Ammon's horn (tissue), 1 donor: ENCODE data around the gene BCAS1.
"Not testable (repeated sequence)": the region's sequence is repeated elsewhere in the genome, so short reads cannot be mapped to it uniquely, and the experiment has no call there.

Experiments
- DNase-seq: peaks from one replicate; pipeline ENCODE4 v3.0.0-alpha.2; 2016; ENCODE audit warnings: low spot score

BCAS1 gene

DNA sequence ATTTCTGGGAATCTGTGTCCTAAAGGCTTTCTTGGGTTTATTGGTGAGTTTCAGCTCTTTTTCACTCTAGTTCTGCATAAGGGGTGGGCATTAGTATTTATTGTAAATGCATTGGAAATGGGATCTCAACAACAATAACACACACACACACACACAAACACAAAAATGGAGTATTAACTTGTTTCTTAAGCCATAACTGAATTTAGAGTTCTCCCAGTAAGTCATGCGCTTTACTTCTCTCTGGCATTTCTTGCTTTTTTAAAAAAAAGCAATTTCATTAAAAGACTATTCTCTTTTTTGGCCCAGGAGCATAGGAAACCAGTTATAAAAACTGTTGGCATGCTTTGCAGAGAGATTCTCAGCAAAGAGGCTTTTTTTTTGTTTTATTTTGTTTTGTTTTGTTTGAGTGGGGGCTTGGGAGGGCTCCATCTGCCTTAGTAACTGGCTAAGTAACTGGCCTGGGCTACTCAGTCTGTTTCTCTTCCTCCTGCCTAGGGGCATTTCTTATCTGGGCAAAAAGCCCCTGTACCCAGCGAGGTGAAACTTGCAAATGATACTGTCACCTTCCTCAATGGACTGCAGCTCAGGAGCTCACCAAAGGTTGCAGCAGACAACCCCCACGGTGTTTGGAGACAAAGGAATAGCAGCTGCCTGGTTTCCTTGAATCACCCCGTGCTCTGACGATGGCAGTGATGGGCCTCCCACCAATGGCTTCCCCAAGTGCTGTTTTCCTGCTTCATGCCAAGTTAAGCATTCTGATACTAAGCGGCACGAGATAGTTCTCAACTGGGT is 128.5 kb downstream of the BCAS1 start:
- DNase-seq: no peak

DNA sequence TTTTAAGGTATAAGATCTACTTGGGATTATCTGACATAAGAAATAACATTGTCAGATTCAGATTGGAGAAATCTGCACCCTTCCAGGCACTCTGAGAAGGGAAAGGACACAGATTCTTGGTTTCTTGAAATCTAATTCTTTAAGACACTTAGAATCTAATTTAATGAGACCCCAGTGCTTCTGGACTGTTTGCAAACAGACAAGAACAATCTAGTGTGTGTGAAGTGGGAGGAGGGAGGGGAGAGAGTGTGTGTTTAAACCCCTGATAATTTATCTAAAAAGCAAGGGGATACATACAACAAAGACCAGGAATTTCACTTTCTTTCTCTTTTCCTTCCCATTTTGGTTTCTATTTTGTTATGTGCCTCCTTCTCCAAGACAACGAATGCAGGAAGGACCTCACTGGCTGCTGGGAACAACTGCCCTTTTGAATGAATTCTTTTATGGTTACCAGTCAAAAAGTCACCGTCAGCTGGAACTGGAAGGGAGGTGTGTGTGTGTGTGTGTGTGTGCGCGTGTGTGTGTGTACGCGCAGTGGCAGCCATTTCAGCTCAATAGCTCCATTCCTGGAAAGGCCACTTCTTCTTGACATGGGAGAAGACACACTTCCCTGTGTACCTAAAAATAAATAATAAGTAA is 129.4 kb downstream of the BCAS1 start:
- DNase-seq: peak; percentile 45

DNA sequence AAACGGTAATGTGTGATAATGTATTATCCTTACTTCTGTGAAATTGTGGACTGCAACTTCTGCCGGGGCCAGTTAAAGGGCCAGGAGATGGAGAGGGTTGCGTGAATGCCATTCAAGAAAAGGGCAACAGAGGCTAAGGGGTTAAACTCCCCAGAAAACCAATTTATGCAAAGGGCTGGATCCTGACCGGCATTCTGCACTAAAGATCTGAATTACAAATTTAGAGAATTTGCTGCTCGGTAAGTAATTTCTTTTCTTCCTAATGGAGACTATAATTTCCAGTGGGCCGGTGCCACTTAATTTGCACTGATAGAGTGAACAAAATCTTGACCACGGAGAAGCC is 130.1 kb downstream of the BCAS1 start:
- no peak for DNase-seq

DNA sequence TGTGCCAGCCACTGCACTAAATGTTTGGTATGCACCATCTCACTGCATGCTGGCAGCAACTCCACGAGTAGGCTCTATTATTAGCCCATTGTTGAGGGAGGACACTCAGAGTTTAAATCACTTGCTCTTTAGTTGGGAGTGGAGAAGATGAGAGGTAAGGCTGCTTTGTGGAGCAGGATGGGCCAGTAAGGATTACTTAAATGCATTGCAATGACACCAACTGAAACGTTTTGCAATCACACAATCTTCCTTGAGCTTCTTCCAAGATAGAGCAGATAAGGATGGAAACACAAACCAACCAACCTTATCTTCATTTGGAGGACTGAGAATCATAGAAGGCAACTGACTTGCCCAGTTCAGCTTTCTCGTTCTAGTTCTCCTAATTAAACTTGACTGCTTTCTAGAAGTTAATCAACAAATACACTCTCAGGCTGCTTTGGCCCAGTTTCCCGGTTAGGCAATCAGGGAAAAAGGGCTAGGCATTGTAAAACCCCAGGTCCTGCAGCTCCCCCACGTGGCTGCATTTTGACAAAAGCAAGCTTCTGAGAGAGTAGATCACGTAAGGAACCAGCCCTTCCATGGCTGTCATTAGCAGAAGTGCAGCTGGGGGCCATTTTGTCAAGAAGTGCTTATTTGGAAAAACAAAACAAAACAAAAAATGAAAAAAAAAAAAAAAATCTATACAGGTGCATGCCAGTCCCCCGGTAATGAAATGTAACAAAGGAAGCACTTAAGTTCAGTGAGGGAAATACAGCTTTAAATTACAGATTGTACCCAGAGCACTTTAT is 130.6 kb downstream of the BCAS1 start:
- peak; percentile 91 for DNase-seq

DNA sequence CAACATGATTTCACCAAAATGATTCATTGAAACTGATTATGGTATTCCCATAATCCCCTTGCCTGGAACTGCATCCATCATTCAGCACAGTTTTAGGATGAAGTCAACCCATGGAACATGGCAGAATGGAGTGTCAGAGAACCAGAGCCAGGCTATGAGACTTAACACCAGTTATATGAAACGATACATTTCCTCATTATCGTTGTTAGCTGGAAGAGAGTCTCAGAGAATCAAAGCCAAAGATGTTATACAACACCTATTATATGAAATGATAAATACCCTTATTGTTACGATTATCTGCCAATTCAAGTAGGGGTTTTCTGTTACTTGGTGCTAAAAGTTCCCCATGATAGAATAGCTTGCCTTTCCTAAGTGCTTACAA is 131.2 kb downstream of the BCAS1 start:
- DNase-seq: no peak

DNA sequence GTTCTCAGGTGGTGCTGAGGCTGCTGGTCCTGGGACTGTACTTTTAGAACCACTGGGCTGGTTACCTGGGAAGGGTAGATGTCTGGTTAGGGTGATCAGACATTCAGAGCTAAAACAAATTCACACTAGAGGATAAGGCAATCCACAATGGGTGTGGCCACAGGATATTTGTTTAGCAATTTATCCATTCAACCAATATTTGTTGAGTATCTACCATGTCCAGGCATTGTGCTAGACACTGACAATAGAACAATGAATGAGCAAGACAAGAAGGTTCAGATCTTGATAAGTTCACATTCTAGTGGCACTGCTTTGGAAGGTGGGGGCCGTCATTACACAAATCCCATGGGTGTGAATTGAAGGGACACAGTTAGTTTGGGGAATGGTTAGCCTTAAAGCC is 131.7 kb downstream of the BCAS1 start:
- DNase-seq: no peak

DNA sequence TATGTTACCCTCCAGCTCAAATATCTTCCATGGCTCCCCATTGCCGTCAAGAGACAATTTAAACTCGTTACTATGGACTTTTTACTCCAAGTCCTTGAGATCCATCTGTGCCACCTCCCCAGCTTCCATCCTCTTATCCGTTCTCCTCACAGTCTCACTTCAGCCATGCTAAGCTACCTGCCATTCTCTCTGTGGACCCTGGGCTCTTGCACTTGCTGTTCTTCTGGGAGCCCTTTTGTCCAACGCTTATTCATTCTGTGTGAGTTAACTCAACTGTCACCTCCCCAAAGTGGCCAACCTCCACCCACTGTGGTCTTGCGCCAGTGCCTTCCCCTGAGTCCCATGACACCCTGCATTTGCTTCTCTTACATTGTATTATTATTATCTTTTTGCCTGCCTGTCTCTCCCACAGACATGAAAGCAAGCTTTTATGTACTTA is 132.4 kb downstream of the BCAS1 start:
- no peak for DNase-seq

DNA sequence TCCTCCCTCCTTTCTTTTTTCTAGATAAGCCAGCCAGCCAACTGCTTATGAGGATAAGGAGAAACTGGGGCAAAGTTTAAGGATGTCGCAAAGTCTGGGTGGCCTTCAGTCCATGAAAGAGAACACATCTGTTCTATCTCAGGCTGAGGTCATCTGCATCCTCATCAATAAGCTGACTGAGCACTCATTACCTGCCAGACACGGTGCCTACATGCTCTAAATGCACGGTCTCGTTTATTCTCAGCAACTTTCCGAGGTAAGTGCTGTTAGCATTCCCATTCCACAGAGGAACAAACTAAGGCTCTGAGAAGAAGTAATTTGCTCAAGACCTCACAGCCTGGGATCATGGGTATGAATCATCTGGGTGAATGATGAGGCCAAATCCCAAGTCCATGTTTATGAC is 133.1 kb downstream of the BCAS1 start:
- DNase-seq: no peak

DNA sequence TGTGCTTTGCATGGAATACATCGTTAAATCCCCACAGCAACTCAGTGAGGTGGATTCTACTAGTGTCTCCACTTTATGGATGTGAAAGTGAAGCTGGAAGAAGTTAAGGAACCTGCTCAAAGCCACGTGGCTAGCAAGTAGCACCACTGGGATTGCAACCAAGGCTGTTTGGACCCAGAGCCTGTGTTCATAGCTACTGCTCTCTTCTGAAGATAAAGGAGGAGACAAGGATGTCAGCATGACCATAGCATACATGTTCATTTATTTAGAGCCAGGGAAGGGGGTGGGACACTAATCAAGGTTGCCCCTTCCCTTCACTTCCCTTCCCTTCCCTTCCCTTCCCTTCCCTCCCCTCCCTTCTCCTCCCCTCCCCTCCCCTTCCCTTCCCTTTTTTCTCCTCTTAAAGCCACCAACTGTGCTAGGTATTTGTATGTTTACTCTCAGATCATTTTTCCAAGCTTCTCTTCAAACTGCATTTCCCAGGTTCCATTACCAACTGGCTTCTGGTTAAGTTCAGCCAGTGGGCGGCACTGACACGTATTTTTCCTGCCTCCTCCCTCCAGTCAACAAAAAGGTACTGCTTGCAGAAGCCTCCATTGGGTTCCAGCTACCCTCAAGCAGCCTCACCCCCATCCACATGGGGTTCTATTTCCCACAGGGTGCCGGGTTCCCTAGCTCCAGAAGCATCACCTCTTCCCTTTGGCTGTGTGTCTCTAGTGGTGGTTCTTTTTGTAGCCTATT is 134.9 kb downstream of the BCAS1 start:
- peak; percentile 42 for DNase-seq

DNA sequence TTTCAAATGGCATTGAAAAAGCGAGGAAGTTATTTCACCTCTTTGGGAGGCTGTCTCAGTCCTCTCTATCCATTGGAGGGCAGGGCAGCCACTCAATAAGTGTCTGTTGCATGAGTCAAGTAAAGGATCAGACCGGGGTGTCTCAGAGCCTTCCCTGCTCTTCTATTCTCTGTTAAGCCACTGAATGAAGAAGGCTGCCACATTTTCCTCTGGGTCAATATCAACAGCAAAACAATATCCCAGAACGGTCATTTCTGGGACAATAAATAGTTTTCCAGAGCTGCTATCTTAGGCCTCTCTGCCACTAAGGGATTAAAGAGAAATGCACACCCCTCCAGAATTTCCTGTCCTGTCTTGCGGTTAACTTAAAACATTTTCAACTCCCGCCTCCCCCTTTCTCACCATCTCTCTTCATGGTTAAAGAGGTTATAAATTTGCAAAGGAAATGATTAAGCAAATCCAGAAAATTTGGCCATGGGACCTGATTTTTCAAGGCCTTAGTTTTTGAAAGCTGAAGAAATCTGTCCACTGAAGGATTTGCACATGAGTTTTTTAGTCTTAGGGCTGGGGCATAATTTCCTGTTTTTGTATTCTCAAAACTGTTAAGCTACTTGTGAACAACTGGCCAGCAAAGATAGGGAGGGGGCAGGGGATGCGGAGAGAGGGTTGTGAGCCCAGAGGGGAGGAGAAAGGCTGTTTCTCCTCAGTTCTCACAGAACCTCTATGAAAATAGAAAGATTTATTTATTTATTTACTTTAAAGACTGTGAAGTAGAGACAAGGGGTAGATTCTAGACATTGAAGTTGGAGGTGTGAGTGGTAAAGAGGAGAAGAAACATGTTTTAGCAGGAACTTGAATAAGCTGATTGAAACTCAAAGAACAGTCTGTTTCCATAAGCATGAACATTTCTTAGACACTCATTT is 135.7 kb downstream of the BCAS1 start:
- no peak for DNase-seq

DNA sequence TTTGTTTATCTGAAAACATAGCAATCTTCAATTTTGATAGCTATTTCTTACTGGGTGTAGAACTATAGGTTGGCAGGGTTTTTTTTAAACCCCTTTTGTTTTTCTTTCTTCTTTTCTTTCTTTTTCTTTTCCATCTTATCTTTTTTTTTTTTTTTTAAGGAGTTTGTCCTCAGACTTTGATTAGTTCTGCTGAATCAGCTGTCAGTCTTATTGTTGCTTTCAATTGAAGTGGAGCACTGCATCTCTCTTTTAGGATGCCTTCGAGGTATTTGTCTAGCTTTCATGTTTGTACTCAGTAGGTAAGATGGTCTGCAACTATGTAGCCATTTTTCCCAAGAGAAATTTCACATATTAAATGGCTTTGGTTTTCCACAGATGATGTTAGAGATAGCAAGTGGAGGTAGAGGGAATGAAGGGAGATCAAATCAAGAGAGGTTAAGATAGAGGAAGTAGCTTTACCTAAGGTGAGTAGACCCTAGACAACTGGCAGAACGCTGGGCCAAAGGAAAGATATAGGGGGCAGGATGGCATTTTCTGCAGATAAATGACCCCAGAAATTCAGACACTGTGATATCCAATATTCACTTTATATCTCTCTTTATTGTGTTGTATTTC is 137.1 kb downstream of the BCAS1 start:
- no peak for DNase-seq

DNA sequence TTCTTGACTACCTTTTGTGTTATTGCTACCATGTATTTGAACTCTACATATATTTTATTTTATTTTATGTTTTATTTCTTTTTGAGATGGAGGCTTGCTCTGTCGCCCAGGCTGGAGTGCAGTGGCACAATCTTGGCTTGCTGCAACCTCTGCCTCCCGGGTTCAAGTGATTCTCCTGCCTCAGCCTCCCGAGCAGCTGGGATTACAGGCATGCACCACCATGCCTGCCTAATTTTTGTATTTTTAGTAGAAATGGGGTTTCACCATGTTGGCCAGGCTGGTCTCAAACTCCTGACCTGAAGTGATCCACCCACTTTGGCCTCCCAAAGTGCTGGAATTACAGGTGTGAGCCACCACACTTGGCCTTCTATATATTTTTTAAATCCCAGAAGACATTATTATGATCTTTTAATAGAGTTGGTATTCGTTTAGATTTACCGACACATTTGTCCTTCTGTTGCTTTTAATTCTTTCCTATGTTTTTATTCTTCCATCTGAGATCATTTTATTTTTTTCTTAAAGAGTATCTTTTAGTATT is 137.7 kb downstream of the BCAS1 start:
- not testable (repeated sequence) for DNase-seq

DNA sequence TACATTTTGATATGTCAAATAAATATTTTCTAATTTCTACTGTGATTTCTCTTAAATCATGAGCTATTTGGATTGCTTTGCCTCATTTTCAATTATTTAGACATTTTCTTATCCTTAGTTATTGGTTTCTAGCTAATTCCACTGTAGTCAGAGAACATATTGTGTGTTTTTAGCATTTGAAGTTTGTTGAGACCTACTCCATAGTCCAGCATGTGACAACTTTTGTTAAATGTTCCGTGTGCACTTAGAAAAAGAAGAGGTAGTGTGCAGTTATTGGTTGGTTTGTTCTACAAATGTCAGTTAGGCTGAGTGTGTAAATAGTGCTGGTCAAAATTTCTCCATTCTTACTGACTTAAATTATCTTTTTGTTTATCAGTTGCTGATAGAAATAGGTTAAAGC is 138.8 kb downstream of the BCAS1 start:
- no peak for DNase-seq

DNA sequence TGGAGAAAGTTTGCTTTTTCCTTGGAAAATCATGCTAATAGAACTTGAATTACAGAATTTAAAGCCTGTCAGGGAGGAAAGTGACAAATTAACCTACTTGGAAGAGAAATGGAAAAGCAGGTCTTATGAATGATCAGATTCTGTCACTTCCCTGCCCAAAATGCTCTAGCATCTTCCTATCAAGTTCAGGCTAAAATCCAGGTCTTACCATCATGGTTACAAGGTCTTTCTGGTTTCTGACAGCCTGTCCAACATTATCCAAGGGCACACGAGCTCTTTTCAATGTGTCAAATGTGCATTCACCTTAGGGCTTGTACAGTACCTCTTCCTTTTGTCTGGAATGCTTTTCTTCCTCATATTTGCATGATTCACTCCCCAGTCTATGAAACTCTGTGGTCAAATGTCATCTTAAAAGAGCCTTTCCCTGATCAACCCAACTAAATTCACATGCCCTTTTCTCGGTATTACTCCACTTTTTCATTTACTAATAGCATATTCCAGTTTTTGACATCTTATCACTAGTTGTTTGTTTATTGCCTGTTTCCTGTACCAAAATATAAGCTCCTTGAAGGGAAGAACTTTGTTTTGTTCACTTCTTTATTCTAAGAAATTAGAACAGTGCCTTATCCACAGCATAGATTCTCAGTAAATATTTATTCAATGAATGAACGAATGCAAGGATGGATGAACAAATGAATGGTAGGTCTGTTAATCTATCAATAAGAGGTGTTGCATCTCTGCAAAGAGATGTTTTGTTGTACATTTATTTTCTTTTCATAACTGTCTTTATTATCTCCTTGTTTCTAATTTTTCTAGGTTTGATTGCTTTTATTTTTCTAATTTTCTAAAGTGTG is 139.5 kb downstream of the BCAS1 start:
- DNase-seq: no peak

DNA sequence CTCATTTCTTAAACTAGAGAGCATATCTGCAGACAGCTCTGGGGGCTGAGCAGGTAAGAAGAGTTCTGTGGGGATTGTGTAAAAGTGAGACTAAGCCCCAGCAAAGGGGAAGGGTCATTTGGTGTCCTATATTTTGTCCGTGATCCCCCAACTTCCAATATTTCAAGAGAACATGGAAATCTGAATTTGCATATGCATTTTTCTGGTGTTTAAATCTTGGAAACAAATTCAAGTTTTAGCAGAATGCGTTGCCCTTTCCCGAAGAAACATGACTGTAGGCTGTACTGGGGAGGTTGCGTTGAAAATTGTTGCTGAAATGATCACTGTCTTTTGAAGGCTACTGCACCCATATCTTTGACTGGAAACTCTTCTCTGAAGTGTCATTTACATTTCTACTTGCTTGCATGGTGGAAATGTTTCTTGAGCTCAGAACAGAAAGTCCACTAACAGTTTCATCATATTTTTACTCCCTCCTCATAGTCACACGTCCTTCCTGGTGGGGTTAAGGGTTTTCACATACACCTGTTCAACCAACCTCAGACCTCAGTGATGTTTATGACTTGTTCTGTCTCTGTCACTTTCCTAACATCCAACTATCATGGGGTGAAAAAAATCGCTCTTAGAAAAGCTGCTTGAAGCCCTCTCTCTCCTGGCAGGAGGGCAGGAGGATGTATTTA is 140.3 kb downstream of the BCAS1 start:
- DNase-seq: no peak

DNA sequence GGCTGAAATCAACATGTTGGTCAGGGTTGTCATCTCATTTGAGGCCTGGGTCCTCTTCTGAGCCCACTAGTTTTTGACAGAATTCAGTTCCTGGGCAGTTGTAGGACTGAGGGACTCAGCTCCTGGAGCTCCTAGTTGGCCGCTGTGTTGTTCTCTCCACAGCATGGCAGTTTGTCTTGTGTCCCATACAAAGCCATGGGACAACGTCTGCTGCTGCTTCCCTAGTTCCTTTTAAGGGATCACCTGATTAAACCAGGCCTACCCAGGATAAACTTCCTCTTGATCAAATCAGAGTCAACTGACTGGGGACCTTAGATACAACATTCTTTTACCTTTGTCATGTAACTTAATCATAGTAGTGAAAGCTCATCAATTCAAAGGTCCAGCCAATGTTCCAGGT is 141.0 kb downstream of the BCAS1 start:
- DNase-seq: no peak

DNA sequence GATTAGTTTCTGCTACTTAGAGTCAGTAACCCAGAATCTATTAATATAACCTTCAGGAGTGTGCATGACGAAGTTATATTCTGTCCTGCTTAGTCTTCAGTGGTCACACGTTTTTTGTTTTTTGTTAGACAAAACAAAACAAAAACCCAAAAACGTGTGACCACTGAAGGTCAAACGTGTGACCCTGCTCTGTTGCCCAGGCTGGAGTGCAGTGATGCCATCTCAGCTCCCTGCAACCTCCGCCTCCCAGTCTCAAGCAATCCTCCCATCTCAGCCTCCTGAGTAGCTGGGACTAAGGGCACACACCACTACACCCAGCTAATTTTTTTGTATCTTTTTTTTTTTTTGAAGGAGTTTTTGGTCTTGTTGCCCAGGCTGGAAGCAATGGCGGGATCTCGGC is 142.4 kb downstream of the BCAS1 start:
- no peak for DNase-seq

DNA sequence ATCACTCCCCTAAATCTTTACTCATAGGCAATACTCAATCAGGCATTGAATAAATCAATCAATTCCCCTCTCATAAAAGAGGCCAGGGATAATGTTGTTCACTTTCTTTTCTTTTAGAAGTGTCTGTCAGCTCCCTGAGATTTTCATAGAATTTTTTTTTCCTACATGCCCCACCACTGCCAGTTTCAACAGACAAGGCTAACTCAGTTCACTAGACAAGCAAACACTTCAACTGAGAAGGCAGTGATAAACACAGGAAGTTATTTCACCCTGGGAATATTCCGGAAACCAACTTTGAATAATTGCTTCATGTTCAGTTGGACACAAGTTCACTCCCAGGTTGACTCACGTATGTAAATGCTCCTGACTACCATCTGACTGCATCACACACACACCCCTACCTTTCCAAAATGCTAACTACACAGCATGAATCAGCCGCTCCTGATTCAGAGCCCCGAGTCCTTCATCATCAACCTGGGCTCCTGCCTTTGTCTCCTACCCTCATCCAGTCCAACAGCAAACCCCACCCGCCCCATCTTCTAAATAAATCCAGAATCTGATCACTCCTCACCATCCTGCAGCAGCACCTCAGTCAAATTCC is 143.9 kb downstream of the BCAS1 start:
- no peak for DNase-seq
